ENCODE results near the gene PPM1H. TPM values are rescaled to one million over a fixed set of nuclear protein-coding genes. Genes with fewer than 3 reads are reported as not detected.

Gene PPM1H
- total RNA-seq, 1 experiment from 2014 or later: 37.1 TPM

- Mint-ChIP-seq H3K4me3 (no peak overlapping the region), H3K9me3 (peaks cover 7% of the 10 kb centered on the region), H3K27ac (peak overlapping the region; percentile 58; the same call in 1 of the 2 replicates), H3K27me3 (ENCODE audit: low read depth) (no peaks in the 10 kb centered on the region), H3K36me3 (peaks cover 4% of the 10 kb centered on the region), H3K4me1 (0 out of 2 replicates have a peak, but pooled peaks cover 3% of the 10 kb centered on the region)
- ATAC-seq (no peak), DNase-seq (ENCODE audit: low spot score) (no peak)
- TF ChIP-seq CREB1 (CRISPR knock-in tag; IDR thresholded peaks at IDR 0.05): no peak
- TF ChIP-seq ZSCAN18 (CRISPR knock-in tag; IDR thresholded peaks at IDR 0.05): no peak
- TF ChIP-seq ZNF671 (CRISPR knock-in tag; IDR thresholded peaks at IDR 0.05): no peak
- no peak for TF ChIP-seq ZNF121 (CRISPR knock-in tag; IDR thresholded peaks at IDR 0.05)
- TF ChIP-seq ATF1 (CRISPR knock-in tag; IDR thresholded peaks at IDR 0.05): no peak
- TF ChIP-seq ZNF138 (CRISPR knock-in tag; conservative IDR thresholded peaks at IDR 0.05): no peak
- no peak for TF ChIP-seq TEAD4 (CRISPR knock-in tag; IDR thresholded peaks at IDR 0.05)
- TF ChIP-seq NR1H2 (CRISPR knock-in tag; IDR thresholded peaks at IDR 0.05): no peak
- TF ChIP-seq ESRRA (CRISPR knock-in tag; IDR thresholded peaks at IDR 0.05; ENCODE audit: borderline replicate concordance): no peak
- no peak for TF ChIP-seq SMAD3 (CRISPR knock-in tag; IDR thresholded peaks at IDR 0.05; ENCODE audit: borderline replicate concordance)
- no peak for TF ChIP-seq JUN (CRISPR knock-in tag; IDR thresholded peaks at IDR 0.05)
- TF ChIP-seq ZNF281 (CRISPR knock-in tag; IDR thresholded peaks at IDR 0.05): no peak
- no peak for TF ChIP-seq PRRX2 (CRISPR knock-in tag; IDR thresholded peaks at IDR 0.05)
- no peak for TF ChIP-seq ETV6 (CRISPR knock-in tag; IDR thresholded peaks at IDR 0.05)
- TF ChIP-seq ZNF396 (CRISPR knock-in tag; IDR thresholded peaks at IDR 0.05; ENCODE audit: borderline replicate concordance): no peak
- no peak for TF ChIP-seq OVOL2 (CRISPR knock-in tag; IDR thresholded peaks at IDR 0.05; ENCODE audit: borderline replicate concordance)
- TF ChIP-seq ZNF532 (CRISPR knock-in tag; IDR thresholded peaks at IDR 0.05; ENCODE audit: borderline replicate concordance): no peak
- ChIA-PET CTCF (no interaction called here), POLR2A (no interaction called here)
Observed at GRCh38 chr12:62805517-62805916, 129.4 kb downstream of the PPM1H start.

- ChIA-PET POLR2A (interaction anchor here (0.6 kb wide), 1 partner anchor 291 kb away, joined by 4 read pairs; no protein-coding TSS in a partner anchor), CTCF (interaction anchor here (0.6 to 3.3 kb wide), 7 partner anchors 9 to 368 kb away, joined by 3 to 21 read pairs (median 3); no protein-coding TSS in a partner anchor)
- no peak for TF ChIP-seq ATF3 (CRISPR knock-in tag; conservative IDR thresholded peaks at IDR 0.05)
- TF ChIP-seq PRRX2 (CRISPR knock-in tag; IDR thresholded peaks at IDR 0.05): no peak
- no peak for TF ChIP-seq KAT7 (CRISPR knock-in tag; IDR thresholded peaks at IDR 0.05; ENCODE audit: borderline replicate concordance)
- TF ChIP-seq ZBTB43 (CRISPR knock-in tag; IDR thresholded peaks at IDR 0.05): no peak
- TF ChIP-seq ZNF138 (CRISPR knock-in tag; conservative IDR thresholded peaks at IDR 0.05): no peak
- TF ChIP-seq E2F5 (CRISPR knock-in tag; IDR thresholded peaks at IDR 0.05): no peak
- TF ChIP-seq NR2C2 (CRISPR knock-in tag; IDR thresholded peaks at IDR 0.05): no peak
- TF ChIP-seq ZNF425 (CRISPR knock-in tag; conservative IDR thresholded peaks at IDR 0.05): no peak
- TF ChIP-seq ZNF219 (CRISPR knock-in tag; IDR thresholded peaks at IDR 0.05; ENCODE audit: borderline replicate concordance): no peak
- peaks cover 4% of the 10 kb centered on the region for H3K36me3 Mint-ChIP-seq
- no peak overlapping the region for H3K27ac Mint-ChIP-seq
- ATAC-seq (no peak), DNase-seq (ENCODE audit: low spot score) (no peak)
- H3K27me3 Mint-ChIP-seq (ENCODE audit: low read depth): no peaks in the 10 kb centered on the region
- peaks cover 7% of the 10 kb centered on the region for H3K9me3 Mint-ChIP-seq
- peaks cover 14% of the 10 kb centered on the region for H3K4me1 Mint-ChIP-seq
- H3K4me3 Mint-ChIP-seq: no peak overlapping the region
Observed at GRCh38 chr12:62803756-62804155, 131.2 kb downstream of the PPM1H start.

All from WTC11 (cell line).